WI38 (cell line): Measurements from ENCODE around the gene OR1E2.

Experiments
- H3K4me3 ChIP-seq: 2 replicates; pipeline ENCODE4 v1.5.1; 2011; ENCODE audit warnings: low read depth, mild to moderate bottlenecking, control low read depth, low read length
- CTCF ChIP-seq: IDR thresholded peaks from 2 replicates; pipeline ENCODE4 v1.5.1; 2012; ENCODE audit warnings: low read depth, mild to moderate bottlenecking, control low read depth, low read length

Gene OR1E2

DNA sequence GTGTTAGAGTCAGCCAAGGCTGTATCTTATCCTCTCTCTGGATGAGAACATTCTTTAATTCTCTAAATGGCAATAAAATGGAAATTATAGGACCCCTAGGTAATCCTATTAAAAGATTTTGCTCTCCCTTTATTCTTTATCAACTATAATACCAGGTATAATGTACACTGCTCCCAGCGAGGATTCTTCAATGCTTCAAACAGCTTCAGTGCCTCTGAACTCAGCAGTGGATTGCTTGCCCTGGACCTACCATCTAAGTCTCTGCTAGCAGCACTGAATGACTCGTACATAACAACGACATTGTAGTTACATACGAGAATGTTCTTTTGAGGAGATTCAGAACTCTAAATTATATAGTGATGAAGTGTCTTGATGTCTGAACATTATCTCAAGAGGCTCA lies 43.9 kb downstream of the OR1E2 start:
- no peak for TF ChIP-seq CTCF
- H3K4me3 ChIP-seq = no peak overlapping the region

DNA sequence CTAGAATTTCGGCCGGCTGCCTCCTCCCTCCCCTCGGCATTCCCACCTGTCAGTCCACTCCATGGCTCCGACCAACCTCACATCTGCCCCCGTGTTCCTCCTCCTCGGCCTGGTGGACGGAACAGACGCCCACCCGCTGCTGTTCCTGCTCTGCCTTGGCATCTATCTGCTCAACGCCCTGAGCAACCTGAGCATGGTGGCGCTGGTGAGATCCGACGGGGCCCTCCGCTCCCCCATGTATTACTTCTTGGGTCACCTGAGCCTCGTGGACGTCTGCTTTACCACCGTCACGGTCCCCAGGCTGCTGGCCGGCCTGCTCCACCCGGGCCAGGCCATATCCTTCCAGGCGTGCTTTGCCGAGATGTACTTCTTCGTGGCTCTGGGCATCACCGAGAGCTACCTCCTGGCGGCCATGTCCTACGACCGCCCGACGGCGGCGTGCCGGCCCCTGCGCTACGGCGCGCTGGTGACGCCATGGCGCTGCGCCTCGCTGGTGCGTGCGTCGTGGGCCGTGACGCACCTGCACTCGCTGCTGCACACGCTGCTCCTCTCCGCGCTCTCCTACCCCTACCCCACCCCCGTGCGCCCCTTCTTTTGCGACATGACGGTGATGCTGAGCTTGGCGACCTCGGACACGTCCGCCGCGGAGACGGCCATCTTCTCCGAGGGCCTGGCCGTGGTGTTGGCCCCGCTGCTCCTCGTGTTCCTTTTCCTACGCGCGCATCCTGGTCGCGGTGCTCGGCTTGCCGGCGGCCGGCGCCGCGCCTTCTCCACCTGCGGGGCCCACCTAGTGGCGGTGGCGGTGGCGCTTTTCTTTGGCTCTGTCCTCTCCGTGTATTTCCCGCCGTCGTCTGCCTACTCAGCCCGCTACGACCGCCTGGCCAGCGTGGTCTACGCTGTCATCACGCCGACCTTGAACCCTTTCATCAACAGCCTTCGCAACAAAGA lies 47.5 kb downstream of the OR1E2 start, which contains the start of gene OR3A2:
Gene OR3A2, minus strand, starts transcription at position 440 of the 948 bp plus-strand sequence.
- H3K4me3 ChIP-seq = no peak within 1 kb of the TSS
- no peak for TF ChIP-seq CTCF
